CD4-positive, alpha-beta T cell treated with Interleukin-15 for 1 hour (primary cell): ENCODE results near the gene GLYR1.

Source experiments
- DNase-seq: peaks from one replicate; pipeline ENCODE4 v3.0.0-alpha.2; 2020

GLYR1 gene

DNA sequence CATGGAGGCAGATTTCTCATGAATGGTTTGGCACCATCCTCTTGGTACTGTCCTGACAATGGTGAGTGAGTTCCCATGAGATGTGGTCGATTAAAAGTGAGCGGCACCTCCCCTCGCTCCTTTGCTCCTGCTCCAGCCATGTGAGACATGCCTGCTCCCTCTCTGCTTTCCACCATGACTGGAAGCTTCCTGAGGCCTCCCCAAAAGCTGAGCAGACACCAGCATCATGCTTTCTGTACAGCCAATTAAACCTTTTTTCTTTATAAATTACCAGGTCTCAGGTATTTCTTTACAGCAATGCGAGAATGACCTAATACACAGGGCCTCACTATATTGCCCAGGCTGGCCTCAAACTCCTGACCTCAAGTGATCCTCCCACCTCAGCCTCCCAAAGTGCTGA, 92.2 kb downstream of the GLYR1 start:
- DNase-seq = no peak

DNA sequence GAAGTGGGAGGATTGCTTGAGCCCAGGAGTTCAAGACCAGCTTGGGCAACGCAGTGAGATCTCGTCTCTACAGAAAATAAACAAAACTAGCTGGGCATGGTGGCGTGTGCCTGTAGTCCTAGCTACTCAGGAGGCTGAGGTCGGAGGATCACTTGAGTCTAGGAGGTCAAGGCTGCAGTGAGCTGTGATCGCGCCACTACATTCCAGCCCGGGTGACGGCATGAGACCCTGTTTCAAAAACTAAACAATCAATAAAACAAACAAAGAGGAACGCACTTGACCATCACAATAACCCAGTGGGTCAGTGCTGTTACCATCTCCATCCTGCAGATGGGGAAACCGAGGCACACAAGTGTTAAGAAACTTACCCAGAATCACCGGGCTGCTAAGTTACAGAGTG, 93.9 kb downstream of the GLYR1 start:
- no peak for DNase-seq
